Measurements from ENCODE around the gene PPP1R3C.

Gene PPP1R3C

DNA sequence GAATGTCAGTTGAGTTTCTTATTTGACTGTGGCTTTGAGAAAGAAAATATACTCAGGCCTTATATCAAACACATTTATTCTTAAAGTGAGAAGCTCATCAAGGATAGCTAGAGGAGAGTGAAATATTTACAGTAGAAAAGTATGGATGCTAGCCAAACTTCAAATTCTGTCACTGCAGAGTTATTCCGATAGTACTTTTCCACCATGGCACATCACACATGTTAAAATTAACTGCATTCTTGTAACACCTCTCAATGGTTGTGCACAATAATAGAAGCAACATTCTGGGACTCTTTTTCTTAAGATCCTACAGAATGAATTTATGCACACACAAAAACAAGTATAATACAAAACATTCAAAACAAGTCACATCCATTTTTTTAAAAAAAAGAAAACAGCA lies 4.5 kb downstream of the PPP1R3C start:
- DNase-seq = no peak

GRCh38 chr10:91627344-91628102 lies 5.3 kb downstream of the PPP1R3C start:
- DNase-seq = no peak

- DNase-seq = no peak
These were observed 5.9 kb downstream of the PPP1R3C start for GRCh38 chr10:91626936-91627335.

DNA sequence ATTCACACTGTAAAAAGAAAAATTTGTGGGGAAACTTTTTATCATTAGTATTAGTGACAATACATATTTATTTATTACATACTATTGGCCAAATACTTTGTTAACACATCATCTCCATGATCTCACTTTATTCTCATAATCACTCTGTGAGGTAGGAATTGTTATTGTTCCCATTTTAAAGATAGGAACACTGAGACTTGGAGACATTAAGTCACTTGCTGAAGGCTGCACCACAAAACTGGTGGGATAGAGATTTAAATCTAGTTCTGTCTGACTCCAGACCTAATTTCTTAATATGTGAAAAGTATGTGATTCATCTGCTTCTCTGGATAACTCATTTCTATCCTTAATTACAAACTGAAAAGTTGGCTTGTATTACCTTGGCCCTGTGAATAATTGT lies 8.2 kb downstream of the PPP1R3C start:
- DNase-seq = no peak

- no peak for DNase-seq
These were observed 10.3 kb downstream of the PPP1R3C start for GRCh38 chr10:91622601-91623000.

- no peak for DNase-seq
These were observed 11.3 kb downstream of the PPP1R3C start for GRCh38 chr10:91621483-91622113.

DNA sequence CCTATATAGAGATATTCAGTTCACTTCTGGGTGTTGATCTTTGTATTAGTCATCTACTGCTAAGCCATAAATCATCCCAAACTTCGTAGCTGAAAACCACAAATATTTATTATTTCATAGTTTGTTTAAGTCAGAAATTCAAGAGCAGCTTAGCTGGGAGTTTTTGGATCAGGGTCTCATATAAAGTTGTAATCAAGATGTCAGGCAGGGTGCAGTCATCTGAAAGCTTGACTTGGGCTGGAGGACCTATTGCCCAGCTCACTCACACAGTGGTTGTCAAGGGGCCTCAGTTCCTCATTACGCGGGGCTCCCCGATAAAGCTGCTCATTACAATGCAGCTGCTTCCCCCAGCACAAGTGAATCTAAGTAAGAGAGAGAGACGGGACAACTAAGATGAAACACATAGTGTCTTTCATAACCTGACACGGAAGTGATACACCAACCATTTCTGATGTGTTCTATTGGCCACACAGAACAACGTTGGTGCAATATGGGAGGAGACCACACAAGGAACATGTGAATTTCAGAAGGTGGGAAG lies 15.7 kb downstream of the PPP1R3C start:
- no peak for DNase-seq

DNA sequence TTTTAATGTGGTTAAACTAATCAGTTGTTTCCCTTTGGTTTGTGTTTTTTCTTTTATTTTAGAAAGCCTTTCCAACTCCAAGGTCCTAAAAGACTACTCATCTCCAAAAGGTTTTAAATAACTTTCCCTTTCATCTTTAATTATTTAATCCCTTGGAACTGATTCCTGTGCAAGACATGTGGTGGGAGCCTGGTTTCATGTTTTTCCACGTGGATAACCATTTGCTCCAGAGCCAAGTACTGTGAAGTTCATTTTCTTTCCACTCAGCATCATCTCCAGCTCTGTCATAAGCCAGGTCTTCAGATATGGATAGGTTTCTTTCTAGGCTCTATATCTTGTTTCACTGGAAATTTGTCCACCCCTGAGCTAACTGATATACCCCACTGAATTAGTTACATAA lies 16.7 kb downstream of the PPP1R3C start:
- DNase-seq = no peak

DNA sequence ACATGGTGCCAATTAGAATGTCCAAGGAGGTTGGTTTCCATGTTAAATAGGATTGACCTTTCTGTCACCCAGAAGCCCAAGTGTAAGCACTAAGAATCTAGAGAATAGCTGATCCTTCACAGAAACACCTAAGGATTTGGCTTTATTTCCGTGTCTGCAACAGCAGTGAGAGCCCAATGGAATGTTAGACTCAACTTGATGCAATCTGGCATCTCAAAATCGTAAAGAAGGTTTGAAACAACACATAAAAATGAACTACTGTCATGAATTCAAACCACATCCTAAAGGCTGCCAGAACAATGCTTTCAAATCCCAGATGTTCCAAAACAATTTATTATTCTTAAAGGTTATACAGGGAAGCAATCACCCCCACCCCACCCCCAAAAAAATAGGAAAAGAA lies 18.6 kb downstream of the PPP1R3C start:
- no peak for DNase-seq

- no peak for DNase-seq
These were observed 19.3 kb downstream of the PPP1R3C start for GRCh38 chr10:91613411-91614187.

GRCh38 chr10:91610919-91611318 lies 22.0 kb downstream of the PPP1R3C start:
- no peak for DNase-seq

DNA sequence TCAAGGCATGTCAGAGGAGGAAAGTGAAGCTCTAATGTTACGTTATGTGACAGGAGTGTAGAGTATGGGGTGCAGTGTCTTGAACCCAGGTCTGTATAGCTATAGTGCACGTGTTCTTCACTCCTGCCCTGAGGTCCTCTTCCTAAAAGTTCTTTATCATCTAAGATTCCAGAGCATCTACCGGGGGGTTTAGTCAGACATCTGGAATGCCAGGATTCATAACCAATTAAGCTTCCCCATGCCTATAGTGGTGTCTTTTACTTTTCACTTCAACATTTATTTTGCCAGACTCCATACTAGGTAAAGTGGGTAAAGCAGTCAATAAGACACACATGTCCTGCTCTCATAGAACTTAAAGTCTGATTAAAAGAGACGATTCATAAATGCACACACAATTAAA lies 22.4 kb downstream of the PPP1R3C start:
- no peak for DNase-seq

DNA sequence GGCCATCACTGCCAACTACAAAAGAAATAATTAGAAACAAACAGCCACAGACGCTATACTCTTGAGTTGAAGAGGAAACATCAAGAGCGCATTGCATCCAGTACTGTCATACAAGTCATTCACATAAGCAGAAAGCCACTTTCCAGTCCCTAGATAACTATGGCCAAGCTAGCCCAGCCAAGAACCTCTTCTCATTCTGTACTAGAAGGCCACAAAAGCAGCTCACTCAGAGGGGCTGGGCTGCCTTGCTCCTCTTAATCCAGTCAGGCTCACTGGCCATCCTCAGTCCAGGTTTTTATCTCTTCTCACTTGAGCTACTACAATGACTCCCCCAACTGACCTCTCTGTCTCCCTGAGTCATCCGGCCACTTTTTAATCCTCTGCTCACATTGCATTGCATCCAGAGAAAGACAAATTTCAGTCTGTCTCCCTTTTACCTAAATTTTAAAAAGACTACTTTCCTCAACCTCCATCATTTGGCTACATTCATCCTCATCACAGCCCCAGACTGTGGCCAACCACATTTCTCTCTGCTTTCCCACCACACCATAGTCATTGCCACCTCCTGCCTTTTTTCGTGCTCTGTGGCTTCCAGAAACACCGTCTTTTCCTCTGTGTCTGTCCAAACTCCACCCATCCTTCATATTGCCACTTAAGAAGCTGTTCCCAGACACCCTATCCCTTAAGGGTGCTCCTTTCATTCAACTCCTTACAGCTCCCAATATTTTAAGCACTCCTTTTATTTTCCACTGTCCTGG lies 25.0 kb downstream of the PPP1R3C start:
- DNase-seq = no peak

DNA sequence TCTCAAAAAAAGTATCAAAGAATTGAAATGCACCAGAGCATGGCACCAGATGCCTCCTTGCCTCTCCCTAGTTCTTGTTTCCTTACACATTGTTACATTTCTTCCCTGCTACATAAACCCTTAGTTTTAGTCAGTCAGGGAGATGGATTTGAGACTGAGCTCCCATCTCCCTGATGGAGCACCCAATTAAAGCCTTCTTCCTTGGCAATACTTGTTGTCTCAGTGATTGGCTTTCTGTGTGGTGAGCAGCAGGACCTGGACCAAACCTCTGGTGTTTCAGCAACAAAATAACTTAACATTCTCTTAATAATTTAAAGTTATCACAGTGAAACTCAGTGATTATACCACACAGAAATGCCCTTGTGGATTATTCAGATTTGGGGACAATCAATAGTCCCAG lies 26.9 kb downstream of the PPP1R3C start:
- no peak for DNase-seq

GRCh38 chr10:91604553-91605534 lies 28.0 kb downstream of the PPP1R3C start:
- DNase-seq = no peak

GRCh38 chr10:91603931-91604331 lies 28.9 kb downstream of the PPP1R3C start:
- DNase-seq = no peak

GRCh38 chr10:91602868-91603568 lies 29.9 kb downstream of the PPP1R3C start:
- DNase-seq = no peak

DNA sequence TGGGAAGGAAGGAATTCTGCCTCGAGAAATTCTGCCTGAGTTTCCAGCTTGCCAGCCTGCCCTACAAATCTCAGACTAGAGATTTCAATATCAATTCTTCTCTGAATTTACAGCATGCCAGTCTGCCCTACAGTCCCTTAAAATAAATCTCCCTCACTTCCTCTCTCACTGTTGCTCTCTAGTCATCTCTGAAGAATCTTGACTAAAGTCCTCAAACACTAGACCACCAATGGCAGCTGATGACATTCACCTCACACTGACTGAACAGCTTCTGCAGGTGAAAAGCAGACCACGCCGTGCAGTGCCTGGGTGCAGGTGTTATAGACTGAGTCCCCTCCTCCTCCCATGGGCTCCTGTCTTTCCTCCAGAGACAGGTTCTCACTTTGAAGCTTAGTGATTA lies 30.4 kb downstream of the PPP1R3C start:
- DNase-seq = no peak

DNA sequence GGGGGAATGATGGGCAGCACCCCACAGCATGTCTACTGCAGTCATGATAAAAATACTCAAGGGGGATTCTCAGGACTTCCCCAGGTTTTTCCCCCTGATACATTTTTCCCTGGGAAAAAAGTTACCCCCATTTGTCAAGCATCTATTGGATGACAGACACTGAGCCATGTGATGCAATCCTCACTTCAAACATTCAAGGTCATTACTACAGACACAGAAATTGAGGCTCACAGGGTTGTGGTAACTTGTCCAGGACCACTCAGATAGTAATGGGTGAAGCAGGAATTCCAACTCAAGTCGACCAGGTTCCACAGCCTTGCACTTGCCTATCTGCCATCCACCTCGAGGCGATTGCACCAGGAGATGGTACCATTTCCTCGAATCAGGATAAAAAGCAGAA lies 31.7 kb downstream of the PPP1R3C start:
- no peak for DNase-seq

DNA sequence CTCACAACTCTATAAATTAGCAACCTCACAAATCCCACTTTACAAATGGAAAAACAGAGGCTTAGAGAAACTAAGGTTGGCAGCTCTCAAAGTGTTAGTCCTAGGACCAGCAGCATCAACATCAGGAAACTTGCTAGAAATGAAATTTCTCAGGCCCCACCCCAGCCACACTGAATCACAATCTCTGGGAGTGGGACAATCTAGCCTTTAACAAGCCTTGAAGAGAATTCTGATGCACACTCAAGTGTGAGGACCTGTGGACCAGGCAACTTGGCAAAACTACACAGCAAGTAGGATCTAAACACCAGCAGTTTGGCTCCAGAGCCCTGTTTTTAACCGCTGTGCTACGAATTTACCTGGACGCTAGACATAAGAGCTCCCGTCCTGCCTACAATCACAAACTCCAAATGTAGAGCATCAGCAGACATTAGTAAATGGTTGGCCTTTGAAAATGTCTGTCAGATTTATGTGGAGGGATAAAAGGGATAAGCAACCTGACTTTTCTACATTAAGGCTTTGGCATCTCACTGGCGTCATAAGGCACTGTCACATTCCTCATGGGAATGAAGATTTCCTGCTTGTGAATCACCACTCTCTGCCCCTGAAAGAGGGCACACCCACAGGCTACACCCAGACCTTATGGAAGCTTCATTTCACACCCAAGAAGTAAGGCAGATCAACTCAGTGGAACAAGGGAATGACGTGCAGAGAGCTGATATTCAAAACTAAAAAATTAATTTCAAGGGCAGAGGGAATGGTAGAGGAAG lies 34.5 kb downstream of the PPP1R3C start:
- no peak for DNase-seq

Measured in SIG-M5 (cell line).